K562 (cell line): Measurements from ENCODE around the gene KCNJ2. TPM values are rescaled to one million over a fixed set of nuclear protein-coding genes. Genes with fewer than 3 reads are reported as not detected.

ENCODE experiments used
- polyA plus RNA-seq, 8 experiments: library from polyadenylated mRNA; depleted of rRNA in 4 of 8; stranded (reverse) in 5 of 8; unstranded in 3 of 8; fragments of >200 nt; fragmentation: Nextera tagmentation in 2 of 8; fragmentation: Illumina TruSeq in 1 of 8; extraction: Ambion mirVana in 2 of 8; extraction: Trizol in 1 of 8; gene quantifications; 2 replicates each; pipeline versions ENCODE4 v1.2.1 to v1.2.3, GENCODE V29; 2011 to 2014; ENCODE audit warnings: inconsistent platforms in 1 of 8, missing spikeins in 1 of 8
- total RNA-seq, 7 experiments: library from RNA; depleted of rRNA in 6 of 7; stranded (reverse); fragments of >200 nt in 6 of 7; fragmentation: Illumina TruSeq in 2 of 7; extraction: Trizol in 2 of 7; gene quantifications; 2 replicates each; pipeline versions ENCODE4 v1.2.1 to v1.2.3, GENCODE V29; 2011 to 2021; ENCODE audit warnings: low replicate concordance in 1 of 7

Gene KCNJ2
- total and polyA plus RNA-seq, 9 of the 15 experiments (the other 6 are each of a cell fraction or from before 2014, with no cell fraction given), result not detected

Other genes starting within 250 kb of the KCNJ2 start
- 0.04 TPM in 1 of 2 replicates, not detected in the other for gene KCNJ16, start 94.3 kb upstream of the KCNJ2 start, total RNA-seq (2014; rRNA removed)
- gene KCNJ16, start 94.3 kb upstream of the KCNJ2 start, total RNA-seq (2014; rRNA removed; fragmentation: Illumina TruSeq; extraction: Trizol), result 0.06 and 0.07 TPM in 2 replicates
- not detected in 2 replicates for gene KCNJ16, start 94.3 kb upstream of the KCNJ2 start, total RNA-seq (2015; rRNA removed; fragmentation: Illumina TruSeq; extraction: Trizol)
- gene KCNJ16, start 94.3 kb upstream of the KCNJ2 start, total RNA-seq (2021), result 0.04 TPM in 1 of 2 replicates, not detected in the other
- not detected in 2 replicates for gene KCNJ16, start 94.3 kb upstream of the KCNJ2 start, polyA plus RNA-seq (2011; rRNA removed)
- gene KCNJ16, start 94.3 kb upstream of the KCNJ2 start, polyA plus RNA-seq (2014; fragmentation: Illumina TruSeq; extraction: Trizol), result not detected in 2 replicates
- under 1 TPM; 0.28 to 0.75 TPM for gene KCNJ16, start 94.3 kb upstream of the KCNJ2 start, polyA plus RNA-seq (2014; fragmentation: Nextera tagmentation; extraction: Ambion mirVana)
- 0.01 TPM in 1 of 2 replicates, not detected in the other for gene KCNJ16, start 94.3 kb upstream of the KCNJ2 start, polyA plus RNA-seq (2014; rRNA removed)